ENCODE results near the gene TPX2. TPM values are rescaled to one million over a fixed set of nuclear protein-coding genes. Genes with fewer than 3 reads are reported as not detected.

Gene TPX2
- total RNA-seq, 2 donors from 2014 or later: not detected

DNA sequence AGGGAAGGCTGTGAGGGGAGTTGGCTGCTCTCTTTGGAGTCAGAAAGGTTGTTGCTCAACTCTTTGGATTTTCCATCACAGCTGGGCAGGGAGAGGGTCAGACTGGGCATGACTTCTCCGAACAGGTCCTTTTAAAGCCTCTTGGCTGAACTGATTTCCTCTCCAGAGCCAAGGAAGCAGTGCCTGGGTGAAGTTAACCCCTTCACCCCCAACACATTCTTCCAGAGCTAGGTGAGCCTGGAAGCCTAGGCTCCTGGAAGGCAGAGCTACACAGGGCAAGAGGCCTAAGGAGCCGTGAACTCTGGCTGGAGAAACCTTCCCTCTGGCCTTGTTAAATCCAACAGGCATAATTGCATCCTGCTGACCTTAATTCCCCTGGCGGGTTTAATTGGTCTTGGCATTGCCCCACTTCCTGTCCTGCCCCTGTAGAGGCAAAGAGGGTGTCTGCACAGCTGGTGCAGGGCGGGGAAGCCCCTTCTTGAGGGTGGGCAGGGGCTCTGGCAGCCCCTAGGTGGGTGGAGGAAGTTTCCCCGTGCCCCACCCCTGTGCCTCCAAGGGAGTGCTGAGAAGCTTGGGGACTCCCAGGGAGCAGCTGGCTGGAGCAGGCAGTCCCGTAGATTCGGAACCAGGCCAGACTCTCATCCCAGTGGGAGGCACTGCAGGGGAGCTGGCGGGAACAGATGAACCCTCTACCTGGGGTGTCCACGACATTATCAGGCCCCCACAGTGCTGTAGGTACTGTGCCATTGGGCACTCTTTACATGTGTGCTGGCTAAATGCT is 76.5 kb downstream of the TPX2 start:
- Histone ChIP-seq H3K9me3 (no peaks in the 10 kb centered on the region), H3K36me3 (replicated peaks in 1 of 2; ENCODE audit: insufficient read depth in 1 of 2, low read depth in 2 of 2) (no peaks in the 10 kb centered on the region), H3K27ac (no peak overlapping the region), H3K4me3 (no peak overlapping the region), H3K27me3 (no peaks in the 10 kb centered on the region), H3K4me1 (peaks cover 35% of the 10 kb centered on the region)
- ATAC-seq (no peak), DNase-seq (no peak)
- intact Hi-C loops (cut with DNase I): no loop called here
- no peak for TF ChIP-seq POLR2A (IDR thresholded peaks at IDR 0.05)
- TF ChIP-seq CTCF (IDR thresholded peaks at IDR 0.05): no peak
- 64 to 71% methylated on average over 3 to 9 of the region's 9 CpGs for WGBS, 2 donors

DNA sequence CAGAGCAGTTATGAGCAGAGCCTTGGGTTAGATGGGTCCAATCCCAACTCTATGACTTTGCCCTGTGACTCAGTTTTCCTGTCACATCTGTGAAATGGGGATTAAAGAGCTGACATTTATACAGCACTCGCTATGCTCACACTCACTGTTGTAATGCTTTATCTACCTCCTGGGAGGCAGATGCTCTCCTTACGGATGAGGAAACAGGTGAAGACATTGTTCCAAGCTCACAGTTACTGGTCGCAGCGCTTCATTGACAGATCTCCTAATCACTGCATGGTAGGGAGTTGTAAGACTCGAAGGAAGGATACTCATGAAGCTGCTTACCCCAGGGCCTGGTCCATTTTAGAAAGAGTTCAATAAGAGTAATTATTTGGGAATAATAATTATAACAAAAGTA is 77.1 kb downstream of the TPX2 start:
- TF ChIP-seq POLR2A (IDR thresholded peaks at IDR 0.05): no peak
- TF ChIP-seq CTCF (IDR thresholded peaks at IDR 0.05): no peak
- Histone ChIP-seq H3K9me3 (no peaks in the 10 kb centered on the region), H3K27ac (no peak overlapping the region), H3K27me3 (no peaks in the 10 kb centered on the region), H3K4me1 (peaks cover 39% of the 10 kb centered on the region), H3K36me3 (replicated peaks in 1 of 2; ENCODE audit: insufficient read depth in 1 of 2, low read depth in 2 of 2) (no peaks in the 10 kb centered on the region), H3K4me3 (no peak overlapping the region)
- intact Hi-C loops (cut with DNase I): no loop called here
- DNase-seq (no peak), ATAC-seq (no peak)
- 91 to 96% methylated on average over 5 of the region's 5 CpGs for WGBS, 2 donors

GRCh38 chr20:31817461-31817860 is 78.4 kb downstream of the TPX2 start:
- no peak overlapping the region for H3K4me3 ChIP-seq
- H3K9me3 ChIP-seq: no peaks in the 10 kb centered on the region
- DNase-seq (no peak), ATAC-seq (no peak)
- H3K27me3 ChIP-seq: no peaks in the 10 kb centered on the region
- intact Hi-C loops (cut with DNase I): no loop called here
- H3K4me1 ChIP-seq: peaks cover 46% of the 10 kb centered on the region
- TF ChIP-seq CTCF (IDR thresholded peaks at IDR 0.05): no peak
- no peak for TF ChIP-seq POLR2A (IDR thresholded peaks at IDR 0.05)
- no peak overlapping the region for H3K27ac ChIP-seq
- WGBS, 2 donors: 89 to 94% methylated on average over 5 of the region's 5 CpGs
- H3K36me3 ChIP-seq (replicated peaks in 1 of 2; ENCODE audit: insufficient read depth in 1 of 2, low read depth in 2 of 2): no peaks in the 10 kb centered on the region

DNA sequence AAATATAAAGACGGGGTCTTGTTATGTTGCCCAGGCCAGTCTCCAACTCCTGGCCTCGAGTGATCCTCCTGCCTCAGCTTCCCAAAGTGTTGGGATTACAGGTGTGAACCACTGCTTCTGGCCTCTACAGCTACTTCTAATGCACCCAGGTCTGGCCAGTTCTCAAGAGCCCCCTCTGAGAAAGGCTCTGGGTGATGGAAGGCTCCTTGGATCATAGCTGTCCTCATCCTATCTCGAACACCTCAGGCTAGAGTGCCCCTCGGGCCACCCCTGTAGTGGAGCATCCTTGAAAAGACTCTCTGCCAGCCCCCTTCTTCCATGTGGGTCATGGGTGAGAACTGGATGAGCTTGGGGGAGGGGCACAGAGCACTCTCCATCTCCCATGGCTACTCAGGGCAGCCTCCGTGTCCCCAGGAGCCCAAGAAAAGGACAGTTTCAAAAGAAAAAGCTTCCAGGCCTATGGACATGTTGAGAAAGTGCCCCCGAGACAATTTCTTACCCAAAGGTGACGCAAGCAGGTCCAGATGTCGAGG is 79.4 kb downstream of the TPX2 start:
- 80 to 81% methylated on average over 8 of the region's 8 CpGs for WGBS, 2 donors
- ATAC-seq (no peak), DNase-seq (no peak)
- Histone ChIP-seq H3K9me3 (no peaks in the 10 kb centered on the region), H3K4me1 (peaks cover 47% of the 10 kb centered on the region), H3K27ac (no peak overlapping the region), H3K4me3 (no peak overlapping the region), H3K27me3 (no peaks in the 10 kb centered on the region), H3K36me3 (replicated peaks in 1 of 2; ENCODE audit: insufficient read depth in 1 of 2, low read depth in 2 of 2) (no peaks in the 10 kb centered on the region)
- TF ChIP-seq CTCF (IDR thresholded peaks at IDR 0.05): no peak
- intact Hi-C loops (cut with DNase I): no loop called here
